Adrenal gland (tissue), 9 donors: Measurements from ENCODE around the gene SORL1-AS1.

Source experiments
- DNase-seq, 7 donors: peaks; one replicate each; pipeline ENCODE4 v3.0.0-alpha.2; 2019 to 2020
- H3K27ac ChIP-seq, 5 donors: fragments of 200-600 bp; sonication (generic) in 4 of 5; 1 replicate in 3 of 5; 2 replicates in 2 of 5; pipeline versions ENCODE4 v1.5.1 to v1.8.0; 2016 to 2020; ENCODE audit warnings: mild to moderate bottlenecking in 1 of 5
- H3K27me3 ChIP-seq: fragments of 200-600 bp; 2 replicates; pipeline ENCODE4 v1.8.0; 2021
- H3K36me3 ChIP-seq, 2 donors: fragments of 200-600 bp; replicated peaks in 1 of 2; 1 replicate in 1 of 2; 2 replicates in 1 of 2; pipeline versions ENCODE4 v1.5.1 to v1.8.0; 2018 to 2022
- H3K4me1 ChIP-seq, 2 donors: fragments of 200-600 bp; replicated peaks in 1 of 2; 1 replicate in 1 of 2; 2 replicates in 1 of 2; pipeline versions ENCODE4 v1.5.1 to v1.8.0; 2018 to 2021
- H3K4me3 ChIP-seq, 4 donors: fragments of 200-600 bp; sonication (generic) in 3 of 4; one replicate each; pipeline ENCODE4 v1.5.1; 2016 to 2018
- H3K9me3 ChIP-seq, 3 donors: fragments of 200-600 bp; sonication (generic) in 1 of 3; replicated peaks in 1 of 3; 1 replicate in 2 of 3; 2 replicates in 1 of 3; pipeline versions ENCODE4 v1.5.1 to v1.8.0; 2016 to 2021
- CTCF ChIP-seq, 6 experiments: fragments of 450-650 bp in 4 of 6; fragments of 200-600 bp in 2 of 6; sonication (generic) in 1 of 6; IDR thresholded peaks; 1 replicate in 5 of 6; 2 replicates in 1 of 6; pipeline versions ENCODE4 v1.5.1 to v1.8.0; 2016 to 2021; ENCODE audit warnings: antibody characterized with exemption in 6 of 6, mild to moderate bottlenecking in 2 of 6, moderate library complexity in 1 of 6
- POLR2A ChIP-seq, 2 donors: fragments of 450-650 bp; IDR thresholded peaks; one replicate each; pipeline ENCODE4 v1.6.1; 2017; ENCODE audit warnings: antibody characterized with exemption in 2 of 2, mild to moderate bottlenecking in 2 of 2, moderate library complexity in 1 of 2
- WGBS, 4 donors: extraction: QIAGEN DNeasy Blood & Tissue Kit in 2 of 4; methylation state at CpG; one replicate each; pipeline versions ENCODE4 v1.1.5 to v1.1.7; 2013 to 2017; 5-methylcytosine and 5-hydroxymethylcytosine counted together
- intact Hi-C, 2 donors: fragments of 100-400 bp; cut with DNase I; formaldehyde crosslinking; loops; one replicate each; pipeline versions ENCODE4 v1.14.1 to v1.15.0; 2022 to 2023
- donor health status: healthy with polysubstance abuse.
- donor health status: Bipolar disorder and iron deficiency.
- donor health status: DM: yes; HTN: yes; CAD: no.
- donor health status: DM: no; HTN: no; CAD: no.
- donor health status: DM: no; HTN: no; CAD: no.

Gene SORL1-AS1

GRCh38 chr11:121444526-121444925, 8.2 kb downstream of the SORL1-AS1 start:
- no peaks in the 10 kb centered on the region for H3K4me1 ChIP-seq
- WGBS, 4 donors, result 70 to 77% (median 73%) methylated on average over 3 of the region's 3 CpGs
- intact Hi-C loops, result no loop called here
- DNase-seq, result no peak
- H3K36me3 ChIP-seq, result no peaks in the 10 kb centered on the region
- H3K9me3 ChIP-seq, result no peaks in the 10 kb centered on the region
- no peak for TF ChIP-seq POLR2A (IDR thresholded peaks at IDR 0.05)
- no peak for TF ChIP-seq CTCF (IDR thresholded peaks at IDR 0.05)
- H3K27me3 ChIP-seq, result no peaks in the 10 kb centered on the region
- H3K27ac ChIP-seq, result no peak overlapping the region
- no peak overlapping the region for H3K4me3 ChIP-seq

GRCh38 chr11:121443688-121444275, 9.0 kb downstream of the SORL1-AS1 start:
- intact Hi-C loops, result no loop called here

GRCh38 chr11:121441521-121441920, 11.2 kb downstream of the SORL1-AS1 start:
- H3K9me3 ChIP-seq, result no peaks in the 10 kb centered on the region
- TF ChIP-seq CTCF (IDR thresholded peaks at IDR 0.05), result no peak
- no peak for TF ChIP-seq POLR2A (IDR thresholded peaks at IDR 0.05)
- H3K36me3 ChIP-seq, result no peaks in the 10 kb centered on the region
- H3K27ac ChIP-seq, result no peak overlapping the region
- no peak for DNase-seq
- no peaks in the 10 kb centered on the region for H3K27me3 ChIP-seq
- no peak overlapping the region for H3K4me3 ChIP-seq
- WGBS, 4 donors, result 71 to 97% (median 85%) methylated on average over 1 to 2 of the region's 2 CpGs
- intact Hi-C loops, result no loop called here
- H3K4me1 ChIP-seq, result no peaks in the 10 kb centered on the region

More at GRCh38 chr11:121443688-121444275, 9.0 kb downstream of the SORL1-AS1 start:
- Histone ChIP-seq H3K27me3 (no peaks in the 10 kb centered on the region), H3K4me1 (no peaks in the 10 kb centered on the region), H3K27ac (no peak overlapping the region), H3K4me3 (no peak overlapping the region), H3K36me3 (no peaks in the 10 kb centered on the region), H3K9me3 (no peaks in the 10 kb centered on the region)
- TF ChIP-seq POLR2A (IDR thresholded peaks at IDR 0.05) (no peak), CTCF (IDR thresholded peaks at IDR 0.05) (no peak)
- 88 to 95% (median 92%) methylated on average over 4 of the region's 4 CpGs for WGBS, 4 donors
- no peak for DNase-seq

GRCh38 chr11:121439759-121440158, 13.0 kb downstream of the SORL1-AS1 start:
- intact Hi-C loops, result no loop called here
- no peak overlapping the region for H3K27ac ChIP-seq

More at GRCh38 chr11:121439759-121440158, 13.0 kb downstream of the SORL1-AS1 start:
- TF ChIP-seq POLR2A (IDR thresholded peaks at IDR 0.05), result no peak
- no peak for TF ChIP-seq CTCF (IDR thresholded peaks at IDR 0.05)
- H3K36me3 ChIP-seq, result no peaks in the 10 kb centered on the region
- H3K4me3 ChIP-seq, result no peak overlapping the region
- no peaks in the 10 kb centered on the region for H3K9me3 ChIP-seq
- no peaks in the 10 kb centered on the region for H3K4me1 ChIP-seq
- no peaks in the 10 kb centered on the region for H3K27me3 ChIP-seq
- no peak for DNase-seq
